K562 (cell line): ENCODE measurements around the gene HOXC5. TPM values are rescaled to one million over a fixed set of nuclear protein-coding genes. Genes with fewer than 3 reads are reported as not detected.

Experiments used
- CXXC5 ChIP-seq: fragments of 250-450 bp; sonication (Bioruptor Pico); IDR thresholded peaks from 2 replicates; pipeline ENCODE4 v1.8.0; 2022; ENCODE audit warnings: inconsistent platforms, mild to moderate bottlenecking, moderate library complexity
- DPF2 ChIP-seq: fragments of 450-650 bp; IDR thresholded peaks from 2 replicates; pipeline ENCODE4 v1.6.1; 2016
- FOXA3 ChIP-seq, 2 experiments: fragments of 450-650 bp in 1 of 2; sonication (generic) in 1 of 2; formaldehyde crosslinking; IDR thresholded peaks in 1 of 2; conservative IDR thresholded peaks in 1 of 2; 2 replicates each; pipeline versions ENCODE4 v1.4.0 to v1.8.0; 2020 to 2022; ENCODE audit warnings: mild to moderate bottlenecking in 2 of 2, missing genetic modification reagents in 1 of 2
- FOXK2 ChIP-seq, 2 experiments: fragments of 450-650 bp; IDR thresholded peaks in 1 of 2; conservative IDR thresholded peaks in 1 of 2; 2 replicates each; pipeline ENCODE4 v1.6.1; 2016; ENCODE audit warnings: low read depth in 2 of 2, mild to moderate bottlenecking in 1 of 2
- GABPB1 ChIP-seq: sonication (generic); formaldehyde crosslinking; IDR thresholded peaks from 2 replicates; pipeline ENCODE4 v1.8.0; 2022; ENCODE audit warnings: mild to moderate bottlenecking, missing genetic modification reagents
- LCOR ChIP-seq: sonication (generic); formaldehyde crosslinking; IDR thresholded peaks from 2 replicates; pipeline ENCODE4 v1.8.0; 2022; ENCODE audit warnings: mild to moderate bottlenecking, missing genetic modification reagents
- POLR2A ChIP-seq: fragments of 450-650 bp; conservative IDR thresholded peaks from 2 replicates; pipeline ENCODE4 v1.6.1; 2016
- RHOXF2B ChIP-seq: fragments of 250-450 bp; sonication (Bioruptor Pico); conservative IDR thresholded peaks from 2 replicates; pipeline ENCODE4 v1.5.1; 2021
- TOE1 ChIP-seq, 2 experiments: fragments of 450-650 bp in 1 of 2; sonication (generic) in 1 of 2; formaldehyde crosslinking in 1 of 2; IDR thresholded peaks; 2 replicates each; pipeline versions ENCODE4 v1.7.1 to v1.8.0; 2016 to 2022; ENCODE audit warnings: borderline replicate concordance in 2 of 2, mild to moderate bottlenecking in 2 of 2, antibody characterized with exemption in 1 of 2, inconsistent platforms in 1 of 2, low read depth in 1 of 2, missing genetic modification reagents in 1 of 2, moderate library complexity in 1 of 2
- XRCC5 ChIP-seq: fragments of 200-400 bp; formaldehyde crosslinking; IDR thresholded peaks from 2 replicates; pipeline ENCODE4 v1.6.1; 2017; ENCODE audit warnings: low read depth, mild to moderate bottlenecking, low read length
- ZNF232 ChIP-seq: sonication (generic); formaldehyde crosslinking; IDR thresholded peaks from 2 replicates; pipeline ENCODE4 v1.8.0; 2022; ENCODE audit warnings: mild to moderate bottlenecking, missing genetic modification reagents
- polyA plus RNA-seq, 8 experiments: library from polyadenylated mRNA; depleted of rRNA in 4 of 8; stranded (reverse) in 5 of 8; unstranded in 3 of 8; fragments of >200 nt; fragmentation: Nextera tagmentation in 2 of 8; fragmentation: Illumina TruSeq in 1 of 8; extraction: Ambion mirVana in 2 of 8; extraction: Trizol in 1 of 8; gene quantifications; 2 replicates each; pipeline versions ENCODE4 v1.2.1 to v1.2.3, GENCODE V29; 2011 to 2014; ENCODE audit warnings: inconsistent platforms in 1 of 8, missing spikeins in 1 of 8
- total RNA-seq, 7 experiments: library from RNA; depleted of rRNA in 6 of 7; stranded (reverse); fragments of >200 nt in 6 of 7; fragmentation: Illumina TruSeq in 2 of 7; extraction: Trizol in 2 of 7; gene quantifications; 2 replicates each; pipeline versions ENCODE4 v1.2.1 to v1.2.3, GENCODE V29; 2011 to 2021; ENCODE audit warnings: low replicate concordance in 1 of 7
- TF ChIP-seq, protein P1 (sequence below): sonication (generic); formaldehyde crosslinking; IDR thresholded peaks from 2 replicates; pipeline ENCODE4 v1.8.0; 2022; ENCODE audit warnings: mild to moderate bottlenecking, missing genetic modification reagents
- TF ChIP-seq, protein P2 (sequence below), 3 experiments: fragments of 200-800 bp in 1 of 3; fragments of 250-450 bp in 1 of 3; fragments of 450-650 bp in 1 of 3; sonication (Bioruptor Pico) in 1 of 3; sonication (Bioruptor generic) in 1 of 3; formaldehyde crosslinking in 1 of 3; IDR thresholded peaks; 2 replicates each; pipeline versions ENCODE4 v1.6.1 to v1.8.0; 2016 to 2022; ENCODE audit warnings: mild to moderate bottlenecking in 2 of 3, missing genetic modification characterization in 2 of 3, missing compliant biosample characterization in 1 of 3, moderate library complexity in 1 of 3
- TF ChIP-seq, protein P3 (sequence below): IDR thresholded peaks from 2 replicates; pipeline ENCODE4 v1.6.1; 2016; ENCODE audit warnings: missing genetic modification characterization, missing compliant biosample characterization

HOXC5 gene
- total and polyA plus RNA-seq, 9 of the 15 experiments (the other 6 are each of a cell fraction or from before 2014, with no cell fraction given): 0.10 to 0.44 (median 0.18) TPM; not detected in 4

DNA sequence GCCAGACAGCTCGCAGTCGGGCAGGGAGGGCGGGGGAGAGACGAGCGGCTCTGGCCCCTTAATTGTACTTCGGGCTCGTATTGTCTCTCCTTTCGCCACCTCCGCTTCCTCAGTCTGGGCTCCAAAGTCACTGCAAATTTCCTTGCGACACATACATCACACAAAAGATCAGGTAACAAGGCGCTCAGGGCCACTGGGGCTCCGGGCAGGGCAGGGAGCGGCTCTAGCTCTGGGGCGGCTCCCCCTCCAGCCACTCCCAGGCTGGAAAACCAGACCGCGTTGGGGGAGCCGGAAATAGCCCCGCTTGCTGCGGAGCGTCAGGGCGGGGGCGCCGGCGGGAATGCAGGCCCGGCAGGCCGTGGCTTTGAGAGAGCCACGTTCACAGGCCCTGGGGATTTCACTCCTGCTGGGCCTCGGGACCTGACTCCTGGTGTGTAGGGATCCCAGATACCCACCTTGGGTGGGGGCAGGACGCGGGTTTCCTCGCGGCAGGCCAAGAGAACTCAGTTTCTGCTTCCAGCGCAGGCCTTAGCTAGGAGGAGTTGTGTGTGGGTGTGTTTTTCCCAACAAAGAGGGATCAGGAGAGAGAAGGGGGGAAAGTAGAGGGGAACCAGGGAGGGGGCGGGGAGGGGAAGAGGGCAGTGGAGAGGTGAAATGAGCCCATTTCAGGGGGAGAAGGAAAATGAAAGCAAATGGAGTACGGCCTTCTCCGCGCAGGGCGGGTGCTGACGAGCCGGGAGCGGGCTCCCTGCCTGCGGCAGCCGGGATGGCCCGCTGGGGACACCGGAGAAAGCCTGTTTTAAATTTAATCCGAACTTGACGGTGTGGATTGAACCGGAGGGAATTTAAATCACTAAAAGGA is 37.2 kb upstream of the HOXC5 start (continued):
- TF ChIP-seq TOE1 (IDR thresholded peaks at IDR 0.05; ENCODE audit: borderline replicate concordance) (no peak), TOE1 (CRISPR knock-in tag; IDR thresholded peaks at IDR 0.05; ENCODE audit: borderline replicate concordance, low read depth) (no peak), XRCC5 (peak; percentile 20; the same call in 1 of the 2 replicates), ZNF232 (CRISPR knock-in tag) (no peak), FOXK2 (conservative IDR thresholded peaks at IDR 0.05 in 1 of 2, IDR thresholded peaks at IDR 0.05 in 1 of 2; ENCODE audit: low read depth in 2 of 2) (peak in 1 of 2 experiments; percentile 7; a peak in 1 of 4 replicates), DPF2 (peak; percentile 17; the same call in 1 of the 2 replicates), POLR2A (peak; percentile 90), FOXA3 (CRISPR knock-in tag; conservative IDR thresholded peaks at IDR 0.05 in 1 of 2, IDR thresholded peaks at IDR 0.05 in 1 of 2) (no peak), LCOR (CRISPR knock-in tag) (peak; percentile 29; the same call in 1 of the 2 replicates), RHOXF2B (CRISPR knock-in tag) (no peak), GABPB1 (CRISPR knock-in tag) (peak; percentile 84), CXXC5 (peak; percentile 84)
- TF ChIP-seq, protein P1, sequence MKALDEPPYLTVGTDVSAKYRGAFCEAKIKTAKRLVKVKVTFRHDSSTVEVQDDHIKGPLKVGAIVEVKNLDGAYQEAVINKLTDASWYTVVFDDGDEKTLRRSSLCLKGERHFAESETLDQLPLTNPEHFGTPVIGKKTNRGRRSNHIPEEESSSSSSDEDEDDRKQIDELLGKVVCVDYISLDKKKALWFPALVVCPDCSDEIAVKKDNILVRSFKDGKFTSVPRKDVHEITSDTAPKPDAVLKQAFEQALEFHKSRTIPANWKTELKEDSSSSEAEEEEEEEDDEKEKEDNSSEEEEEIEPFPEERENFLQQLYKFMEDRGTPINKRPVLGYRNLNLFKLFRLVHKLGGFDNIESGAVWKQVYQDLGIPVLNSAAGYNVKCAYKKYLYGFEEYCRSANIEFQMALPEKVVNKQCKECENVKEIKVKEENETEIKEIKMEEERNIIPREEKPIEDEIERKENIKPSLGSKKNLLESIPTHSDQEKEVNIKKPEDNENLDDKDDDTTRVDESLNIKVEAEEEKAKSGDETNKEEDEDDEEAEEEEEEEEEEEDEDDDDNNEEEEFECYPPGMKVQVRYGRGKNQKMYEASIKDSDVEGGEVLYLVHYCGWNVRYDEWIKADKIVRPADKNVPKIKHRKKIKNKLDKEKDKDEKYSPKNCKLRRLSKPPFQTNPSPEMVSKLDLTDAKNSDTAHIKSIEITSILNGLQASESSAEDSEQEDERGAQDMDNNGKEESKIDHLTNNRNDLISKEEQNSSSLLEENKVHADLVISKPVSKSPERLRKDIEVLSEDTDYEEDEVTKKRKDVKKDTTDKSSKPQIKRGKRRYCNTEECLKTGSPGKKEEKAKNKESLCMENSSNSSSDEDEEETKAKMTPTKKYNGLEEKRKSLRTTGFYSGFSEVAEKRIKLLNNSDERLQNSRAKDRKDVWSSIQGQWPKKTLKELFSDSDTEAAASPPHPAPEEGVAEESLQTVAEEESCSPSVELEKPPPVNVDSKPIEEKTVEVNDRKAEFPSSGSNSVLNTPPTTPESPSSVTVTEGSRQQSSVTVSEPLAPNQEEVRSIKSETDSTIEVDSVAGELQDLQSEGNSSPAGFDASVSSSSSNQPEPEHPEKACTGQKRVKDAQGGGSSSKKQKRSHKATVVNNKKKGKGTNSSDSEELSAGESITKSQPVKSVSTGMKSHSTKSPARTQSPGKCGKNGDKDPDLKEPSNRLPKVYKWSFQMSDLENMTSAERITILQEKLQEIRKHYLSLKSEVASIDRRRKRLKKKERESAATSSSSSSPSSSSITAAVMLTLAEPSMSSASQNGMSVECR (CRISPR knock-in tag): peak; percentile 63; the same call in 1 of the 2 replicates
- TF ChIP-seq, protein P2, sequence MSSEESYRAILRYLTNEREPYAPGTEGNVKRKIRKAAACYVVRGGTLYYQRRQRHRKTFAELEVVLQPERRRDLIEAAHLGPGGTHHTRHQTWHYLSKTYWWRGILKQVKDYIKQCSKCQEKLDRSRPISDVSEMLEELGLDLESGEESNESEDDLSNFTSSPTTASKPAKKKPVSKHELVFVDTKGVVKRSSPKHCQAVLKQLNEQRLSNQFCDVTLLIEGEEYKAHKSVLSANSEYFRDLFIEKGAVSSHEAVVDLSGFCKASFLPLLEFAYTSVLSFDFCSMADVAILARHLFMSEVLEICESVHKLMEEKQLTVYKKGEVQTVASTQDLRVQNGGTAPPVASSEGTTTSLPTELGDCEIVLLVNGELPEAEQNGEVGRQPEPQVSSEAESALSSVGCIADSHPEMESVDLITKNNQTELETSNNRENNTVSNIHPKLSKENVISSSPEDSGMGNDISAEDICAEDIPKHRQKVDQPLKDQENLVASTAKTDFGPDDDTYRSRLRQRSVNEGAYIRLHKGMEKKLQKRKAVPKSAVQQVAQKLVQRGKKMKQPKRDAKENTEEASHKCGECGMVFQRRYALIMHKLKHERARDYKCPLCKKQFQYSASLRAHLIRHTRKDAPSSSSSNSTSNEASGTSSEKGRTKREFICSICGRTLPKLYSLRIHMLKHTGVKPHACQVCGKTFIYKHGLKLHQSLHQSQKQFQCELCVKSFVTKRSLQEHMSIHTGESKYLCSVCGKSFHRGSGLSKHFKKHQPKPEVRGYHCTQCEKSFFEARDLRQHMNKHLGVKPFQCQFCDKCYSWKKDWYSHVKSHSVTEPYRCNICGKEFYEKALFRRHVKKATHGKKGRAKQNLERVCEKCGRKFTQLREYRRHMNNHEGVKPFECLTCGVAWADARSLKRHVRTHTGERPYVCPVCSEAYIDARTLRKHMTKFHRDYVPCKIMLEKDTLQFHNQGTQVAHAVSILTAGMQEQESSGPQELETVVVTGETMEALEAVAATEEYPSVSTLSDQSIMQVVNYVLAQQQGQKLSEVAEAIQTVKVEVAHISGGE (CRISPR knock-in tag; IDR thresholded peaks at IDR 0.05): peak in 2 of 3 experiments; percentile 74 to 85; a peak in 4 of 6 replicates
- TF ChIP-seq, protein P3, sequence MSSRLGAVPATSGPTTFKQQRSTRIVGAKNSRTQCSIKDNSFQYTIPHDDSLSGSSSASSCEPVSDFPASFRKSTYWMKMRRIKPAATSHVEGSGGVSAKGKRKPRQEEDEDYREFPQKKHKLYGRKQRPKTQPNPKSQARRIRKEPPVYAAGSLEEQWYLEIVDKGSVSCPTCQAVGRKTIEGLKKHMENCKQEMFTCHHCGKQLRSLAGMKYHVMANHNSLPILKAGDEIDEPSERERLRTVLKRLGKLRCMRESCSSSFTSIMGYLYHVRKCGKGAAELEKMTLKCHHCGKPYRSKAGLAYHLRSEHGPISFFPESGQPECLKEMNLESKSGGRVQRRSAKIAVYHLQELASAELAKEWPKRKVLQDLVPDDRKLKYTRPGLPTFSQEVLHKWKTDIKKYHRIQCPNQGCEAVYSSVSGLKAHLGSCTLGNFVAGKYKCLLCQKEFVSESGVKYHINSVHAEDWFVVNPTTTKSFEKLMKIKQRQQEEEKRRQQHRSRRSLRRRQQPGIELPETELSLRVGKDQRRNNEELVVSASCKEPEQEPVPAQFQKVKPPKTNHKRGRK (tag): 0 out of 2 replicates have a peak, but pooled peaks have one; percentile 18
